ENCODE results near the gene PHRF1. TPM values are rescaled to one million over a fixed set of nuclear protein-coding genes. Genes with fewer than 3 reads are reported as not detected.
A peak's percentile ranks its signal among the peaks of the same experiment; 100 is the strongest.

PHRF1 gene
- total RNA-seq, 1 donor = 27.5 TPM

DNA sequence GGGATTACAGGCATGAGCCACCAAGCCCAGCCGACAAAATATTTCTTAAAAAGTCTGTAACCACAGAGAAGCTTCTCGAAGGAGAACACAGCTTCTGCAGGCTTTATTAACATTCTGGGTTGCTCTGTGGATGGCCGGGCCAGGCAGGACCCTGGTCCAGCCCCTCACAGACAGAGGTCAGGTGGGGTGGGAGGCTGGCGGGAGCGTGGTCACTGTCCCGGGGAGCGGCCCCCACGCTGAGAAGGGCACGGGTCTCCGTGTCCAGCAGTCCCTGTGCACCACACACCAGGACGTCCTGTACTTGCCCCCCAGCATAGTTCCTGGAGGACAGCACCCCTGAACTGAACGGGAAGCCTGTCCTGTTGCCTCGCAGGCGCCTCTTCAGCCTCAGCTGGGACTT lies 80.2 kb downstream of the PHRF1 start:
- Histone ChIP-seq H3K27ac (ENCODE audit: low read depth, low read length) (no peak overlapping the region), H2AFZ (ENCODE audit: low read length) (no peak overlapping the region), H3K4me1 (ENCODE audit: insufficient read depth, low read length) (no peaks in the 10 kb centered on the region), H3K4me2 (ENCODE audit: insufficient read depth, low read length) (no peak overlapping the region), H3K4me3 (ENCODE audit: insufficient read depth, low read length) (no peak overlapping the region), H3K79me2 (ENCODE audit: insufficient read depth, low read length) (no peaks in the 10 kb centered on the region), H4K20me1 (ENCODE audit: insufficient read depth, low read length) (peaks cover 10% of the 10 kb centered on the region), H3K27me3 (ENCODE audit: insufficient read depth, low read length) (no peaks in the 10 kb centered on the region), H3K36me3 (ENCODE audit: insufficient read depth, low read length) (peaks cover 9% of the 10 kb centered on the region), H3K9me3 (ENCODE audit: low read depth, low read length) (no peaks in the 10 kb centered on the region)
- TF ChIP-seq, protein P1, sequence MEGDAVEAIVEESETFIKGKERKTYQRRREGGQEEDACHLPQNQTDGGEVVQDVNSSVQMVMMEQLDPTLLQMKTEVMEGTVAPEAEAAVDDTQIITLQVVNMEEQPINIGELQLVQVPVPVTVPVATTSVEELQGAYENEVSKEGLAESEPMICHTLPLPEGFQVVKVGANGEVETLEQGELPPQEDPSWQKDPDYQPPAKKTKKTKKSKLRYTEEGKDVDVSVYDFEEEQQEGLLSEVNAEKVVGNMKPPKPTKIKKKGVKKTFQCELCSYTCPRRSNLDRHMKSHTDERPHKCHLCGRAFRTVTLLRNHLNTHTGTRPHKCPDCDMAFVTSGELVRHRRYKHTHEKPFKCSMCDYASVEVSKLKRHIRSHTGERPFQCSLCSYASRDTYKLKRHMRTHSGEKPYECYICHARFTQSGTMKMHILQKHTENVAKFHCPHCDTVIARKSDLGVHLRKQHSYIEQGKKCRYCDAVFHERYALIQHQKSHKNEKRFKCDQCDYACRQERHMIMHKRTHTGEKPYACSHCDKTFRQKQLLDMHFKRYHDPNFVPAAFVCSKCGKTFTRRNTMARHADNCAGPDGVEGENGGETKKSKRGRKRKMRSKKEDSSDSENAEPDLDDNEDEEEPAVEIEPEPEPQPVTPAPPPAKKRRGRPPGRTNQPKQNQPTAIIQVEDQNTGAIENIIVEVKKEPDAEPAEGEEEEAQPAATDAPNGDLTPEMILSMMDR (IDR thresholded peaks at IDR 0.05; ENCODE audit: extremely low read depth, low read depth, low read length) = no peak
- DNase-seq (ENCODE audit: insufficient read length, low spot score, missing footprints) = peak; percentile 46

DNA sequence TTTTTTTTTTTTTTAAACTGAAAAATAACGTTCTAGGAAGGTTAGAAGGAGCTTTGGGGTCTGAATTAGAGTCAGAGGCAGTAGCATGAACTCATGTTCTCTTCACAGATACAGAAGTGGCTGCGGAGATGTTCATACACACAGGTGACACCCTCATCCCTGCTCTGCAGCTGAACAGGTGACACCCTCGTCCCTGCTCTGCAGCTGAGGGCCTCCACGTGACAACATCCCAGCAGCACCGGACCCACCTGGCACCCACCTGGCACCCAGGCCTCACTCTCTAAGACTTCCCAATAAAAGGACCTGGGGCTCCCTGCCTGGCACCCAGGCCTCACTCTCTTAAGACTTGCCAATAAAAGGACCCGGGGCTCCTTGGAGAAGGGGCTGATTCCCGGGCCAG lies 80.6 kb downstream of the PHRF1 start:
- H3K79me2 ChIP-seq (ENCODE audit: insufficient read depth, low read length) = no peaks in the 10 kb centered on the region
- peaks cover 9% of the 10 kb centered on the region for H3K36me3 ChIP-seq (ENCODE audit: insufficient read depth, low read length)
- H4K20me1 ChIP-seq (ENCODE audit: insufficient read depth, low read length) = peaks cover 10% of the 10 kb centered on the region
- TF ChIP-seq, protein P1 (IDR thresholded peaks at IDR 0.05; ENCODE audit: extremely low read depth, low read depth, low read length) = no peak
- H2AFZ ChIP-seq (ENCODE audit: low read length) = no peak overlapping the region
- no peak overlapping the region for H3K27ac ChIP-seq (ENCODE audit: low read depth, low read length)
- no peaks in the 10 kb centered on the region for H3K9me3 ChIP-seq (ENCODE audit: low read depth, low read length)
- H3K4me1 ChIP-seq (ENCODE audit: insufficient read depth, low read length) = no peaks in the 10 kb centered on the region
- DNase-seq (ENCODE audit: insufficient read length, low spot score, missing footprints) = peak; percentile 57
- no peak overlapping the region for H3K4me3 ChIP-seq (ENCODE audit: insufficient read depth, low read length)
- H3K4me2 ChIP-seq (ENCODE audit: insufficient read depth, low read length) = no peak overlapping the region
- no peaks in the 10 kb centered on the region for H3K27me3 ChIP-seq (ENCODE audit: insufficient read depth, low read length)

DNA sequence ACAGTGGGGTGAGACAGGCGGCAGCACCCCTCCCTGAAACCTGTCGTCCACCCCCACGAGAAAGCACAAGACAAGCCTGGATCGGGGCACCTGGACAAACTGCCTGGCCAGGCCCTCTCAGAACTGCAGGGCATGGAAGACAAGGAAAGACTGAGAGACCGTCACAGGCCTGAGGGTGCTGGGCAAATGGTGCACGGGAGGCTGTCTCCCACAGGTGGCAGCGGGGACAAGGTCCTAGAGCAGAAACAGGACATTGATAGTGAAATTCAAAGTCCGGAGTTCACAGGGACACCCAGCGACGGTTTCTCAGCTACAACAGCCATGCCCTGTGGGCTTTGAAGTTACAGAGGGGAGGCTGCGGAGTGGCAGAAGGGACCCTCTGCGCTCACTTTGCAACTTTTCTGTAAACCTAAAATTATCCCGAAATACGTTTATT lies 81.4 kb downstream of the PHRF1 start:
- no peak overlapping the region for H3K4me2 ChIP-seq (ENCODE audit: insufficient read depth, low read length)
- no peaks in the 10 kb centered on the region for H3K9me3 ChIP-seq (ENCODE audit: low read depth, low read length)
- TF ChIP-seq, protein P1 (IDR thresholded peaks at IDR 0.05; ENCODE audit: extremely low read depth, low read depth, low read length) = no peak
- peak; percentile 62 for DNase-seq (ENCODE audit: insufficient read length, low spot score, missing footprints)
- no peak overlapping the region for H3K27ac ChIP-seq (ENCODE audit: low read depth, low read length)
- no peaks in the 10 kb centered on the region for H3K27me3 ChIP-seq (ENCODE audit: insufficient read depth, low read length)
- no peak overlapping the region for H2AFZ ChIP-seq (ENCODE audit: low read length)
- no peak overlapping the region for H3K4me3 ChIP-seq (ENCODE audit: insufficient read depth, low read length)
- H3K36me3 ChIP-seq (ENCODE audit: insufficient read depth, low read length) = peaks cover 13% of the 10 kb centered on the region
- no peaks in the 10 kb centered on the region for H3K4me1 ChIP-seq (ENCODE audit: insufficient read depth, low read length)
- H3K79me2 ChIP-seq (ENCODE audit: insufficient read depth, low read length) = peaks cover 4% of the 10 kb centered on the region
- peaks cover 15% of the 10 kb centered on the region for H4K20me1 ChIP-seq (ENCODE audit: insufficient read depth, low read length)

DNA sequence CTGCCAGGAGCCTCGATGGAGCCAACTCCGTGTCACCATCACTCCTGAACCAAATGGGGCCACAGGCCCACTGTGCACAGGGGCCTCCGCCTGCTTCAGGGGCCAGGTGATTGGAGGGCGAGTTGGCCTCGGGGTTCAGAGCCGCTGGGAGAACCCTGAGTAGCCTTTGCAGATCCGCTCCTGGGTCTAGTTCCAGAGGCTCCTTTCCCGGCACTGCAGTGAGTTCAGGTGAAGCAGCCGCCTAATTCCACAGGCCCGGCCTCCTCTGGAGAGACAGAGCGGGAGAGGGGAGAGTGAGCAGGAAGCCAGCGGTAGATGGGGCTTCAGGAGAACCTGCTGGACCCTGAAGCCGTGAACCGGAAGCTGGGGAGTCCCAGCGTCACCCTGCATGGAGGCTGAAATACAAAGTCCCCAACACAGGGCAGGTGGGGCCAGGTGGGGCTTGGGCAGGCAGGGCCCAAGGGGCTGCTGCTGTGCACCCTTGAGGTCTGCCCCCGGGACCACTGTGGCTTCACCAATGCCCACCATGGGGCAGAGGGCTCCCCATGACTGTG lies 83.3 kb downstream of the PHRF1 start:
- Histone ChIP-seq H3K9me3 (ENCODE audit: low read depth, low read length) (no peaks in the 10 kb centered on the region), H3K27ac (ENCODE audit: low read depth, low read length) (no peak overlapping the region), H3K4me1 (ENCODE audit: insufficient read depth, low read length) (no peaks in the 10 kb centered on the region), H4K20me1 (ENCODE audit: insufficient read depth, low read length) (peaks cover 18% of the 10 kb centered on the region), H3K4me2 (ENCODE audit: insufficient read depth, low read length) (no peak overlapping the region), H3K79me2 (ENCODE audit: insufficient read depth, low read length) (peaks cover 4% of the 10 kb centered on the region), H3K27me3 (ENCODE audit: insufficient read depth, low read length) (no peaks in the 10 kb centered on the region), H3K36me3 (ENCODE audit: insufficient read depth, low read length) (peaks cover 23% of the 10 kb centered on the region), H3K4me3 (ENCODE audit: insufficient read depth, low read length) (no peak overlapping the region), H2AFZ (ENCODE audit: low read length) (no peak overlapping the region)
- DNase-seq (ENCODE audit: insufficient read length, low spot score, missing footprints) = peak; percentile 63
- TF ChIP-seq, protein P1 (IDR thresholded peaks at IDR 0.05; ENCODE audit: extremely low read depth, low read depth, low read length) = no peak
